K562 (cell line): ENCODE data around the gene MVD. TPM values are rescaled to one million over a fixed set of nuclear protein-coding genes. Genes with fewer than 3 reads are reported as not detected.

Source experiments
- ATAC-seq: fragments of 200-7000 bp; cut with Tn5 transposase; 3 replicates; pipeline ENCODE4 v1.9.1; 2020; ENCODE audit warnings: moderate library complexity
- BruUV-seq: library from RNA; stranded (reverse); fragments of 400-500 nt; replicated peaks from 2 replicates; lab custom pipeline; 2021; lab: Mats Ljungman, UMichigan
- CTCF ChIA-PET: fragments of 300-600 bp; formaldehyde crosslinking; extraction: SDS; loops from one replicate; lab custom pipeline; 2021; ENCODE audit warnings: low intra/inter-chr PET ratio; lab: Yijun Ruan, JAX
- POLR2A ChIA-PET: fragments of 300-600, 350-650 bp; sonication (Branson Sonifier 250); formaldehyde crosslinking; extraction: SDS; loops from one replicate; lab custom pipeline; 2021; ENCODE audit warnings: antibody characterized with exemption, inconsistent platforms; lab: Yijun Ruan, JAX
- DNase-seq, 4 experiments: peaks; one replicate each; pipeline versions ENCODE4 v3.0.0 to v3.0.0-alpha.2; 2011 to 2018; ENCODE audit warnings: low spot score in 3 of 4, mixed read lengths in 3 of 4; ENCODE audit errors: extremely low read depth in 1 of 4
- FAIRE-seq: peaks from 2 replicates; lab custom pipeline; 2011; peaks lifted over from hg19 to GRCh38; lab: Jason Lieb, UNC
- H2AFZ ChIP-seq: 2 replicates; pipeline ENCODE4 v1.6.0; 2011; ENCODE audit warnings: low read depth, low read length, control low read depth, inconsistent platforms
- H3K27ac ChIP-seq: fragments of 200-600 bp; 3 replicates; pipeline ENCODE4 v1.8.0; 2011; ENCODE audit warnings: low read depth, mild to moderate bottlenecking, control low read depth, inconsistent platforms, low read length, moderate library complexity, mixed read lengths; ENCODE audit errors: extremely low read depth
- H3K27me3 ChIP-seq, 2 experiments: fragments of 300-600 bp in 1 of 2; 2 replicates in 1 of 2; 3 replicates in 1 of 2; pipeline versions ENCODE4 v1.6.0 to v1.8.0; 2011; ENCODE audit warnings: inconsistent platforms in 2 of 2, low read length in 2 of 2, mild to moderate bottlenecking in 1 of 2, mixed read lengths in 1 of 2, moderate library complexity in 1 of 2; ENCODE audit not compliant: control insufficient read depth in 2 of 2, insufficient read depth in 2 of 2
- H3K36me3 ChIP-seq: fragments of 300-600 bp; 3 replicates; pipeline ENCODE4 v1.8.0; 2011; ENCODE audit warnings: mild to moderate bottlenecking, low read length, inconsistent platforms; ENCODE audit not compliant: control insufficient read depth, insufficient read depth
- H3K4me1 ChIP-seq, 2 experiments: fragments of 200-600 bp in 1 of 2; replicated peaks in 1 of 2; 2 replicates in 1 of 2; 3 replicates in 1 of 2; pipeline versions ENCODE4 v1.5.1 to v1.8.0; 2011; ENCODE audit warnings: inconsistent platforms in 2 of 2, low read length in 2 of 2, mild to moderate bottlenecking in 1 of 2, mixed read lengths in 1 of 2, moderate library complexity in 1 of 2; ENCODE audit not compliant: control insufficient read depth in 2 of 2, insufficient read depth in 2 of 2
- H3K4me2 ChIP-seq: 2 replicates; pipeline ENCODE4 v1.6.1; 2011; ENCODE audit warnings: low read length, control low read depth, inconsistent platforms, mixed read lengths; ENCODE audit not compliant: insufficient read depth
- H3K4me3 ChIP-seq: fragments of 200-600 bp; sonication (generic), shearing (Covaris generic); 2 replicates; pipeline ENCODE4 v1.5.1; 2016; ENCODE audit warnings: control low read depth, inconsistent platforms
- H3K79me2 ChIP-seq: fragments of 200-600 bp; 3 replicates; pipeline ENCODE4 v1.8.0; 2011; ENCODE audit warnings: low read length, inconsistent platforms; ENCODE audit not compliant: control insufficient read depth, insufficient read depth
- H3K9ac ChIP-seq, 2 experiments: 2 replicates each; pipeline versions ENCODE4 v1.6.0 to v1.6.1; 2011; ENCODE audit warnings: low read depth in 2 of 2, low read length in 2 of 2, control low read depth in 1 of 2, inconsistent platforms in 1 of 2, mild to moderate bottlenecking in 1 of 2, mixed read lengths in 1 of 2; ENCODE audit not compliant: insufficient read depth in 1 of 2
- H3K9me1 ChIP-seq: one replicate; pipeline ENCODE4 v1.6.0; 2011; ENCODE audit warnings: inconsistent platforms, mild to moderate bottlenecking, low read length, moderate library complexity; ENCODE audit not compliant: control insufficient read depth, insufficient read depth
- H3K9me3 ChIP-seq: replicated peaks from 2 replicates; pipeline ENCODE4 v1.5.1; 2011; ENCODE audit warnings: low read depth, low read length, inconsistent platforms; ENCODE audit not compliant: control insufficient read depth, insufficient read depth
- H4K20me1 ChIP-seq: replicated peaks from 2 replicates; pipeline ENCODE4 v1.6.1; 2011; ENCODE audit warnings: low read length, inconsistent platforms, mixed read lengths; ENCODE audit not compliant: control insufficient read depth, insufficient read depth
- POLR2G ChIP-seq: fragments of 200-400 bp; formaldehyde crosslinking; IDR thresholded peaks from 2 replicates; pipeline ENCODE4 v1.6.1; 2017; ENCODE audit warnings: low read depth, mild to moderate bottlenecking, antibody characterized with exemption, low read length, moderate library complexity
- SNRNP70 ChIP-seq: fragments of 200-400 bp; formaldehyde crosslinking; optimal IDR thresholded peaks from 2 replicates; pipeline ENCODE3; 2017; ENCODE audit warnings: low read depth, low read length
- ZNF224 ChIP-seq: sonication (generic); formaldehyde crosslinking; IDR thresholded peaks from 2 replicates; pipeline ENCODE4 v1.8.0; 2022; ENCODE audit warnings: mild to moderate bottlenecking, missing genetic modification reagents
- WGBS: fragments of 100-300 bp; shearing (Covaris generic); methylation state at CpG from one replicate; pipeline ENCODE4 v1.1.6; 2016; ENCODE audit warnings: low coverage, mixed read lengths; ENCODE audit not compliant: insufficient coverage; ENCODE audit errors: missing lambda C conversion rate; 5-methylcytosine and 5-hydroxymethylcytosine counted together
- in situ Hi-C: fragments of 300-500 bp; cut with MboI; formaldehyde crosslinking; loops from 4 replicates; pipeline ENCODE4 v1.15.0; 2018; ENCODE audit warnings: inconsistent platforms, mixed read lengths
- intact Hi-C: fragments of 100-400 bp; cut with micrococcal nuclease; formaldehyde crosslinking; loops from 2 replicates; pipeline ENCODE4 v1.14.2; 2022
- polyA plus RNA-seq, 8 experiments: library from polyadenylated mRNA; depleted of rRNA in 4 of 8; stranded (reverse) in 5 of 8; unstranded in 3 of 8; fragments of >200 nt; fragmentation: Nextera tagmentation in 2 of 8; fragmentation: Illumina TruSeq in 1 of 8; extraction: Ambion mirVana in 2 of 8; extraction: Trizol in 1 of 8; gene quantifications; 2 replicates each; pipeline versions ENCODE4 v1.2.1 to v1.2.3, GENCODE V29; 2011 to 2014; ENCODE audit warnings: inconsistent platforms in 1 of 8, missing spikeins in 1 of 8
- total RNA-seq, 7 experiments: library from RNA; depleted of rRNA in 6 of 7; stranded (reverse); fragments of >200 nt in 6 of 7; fragmentation: Illumina TruSeq in 2 of 7; extraction: Trizol in 2 of 7; gene quantifications; 2 replicates each; pipeline versions ENCODE4 v1.2.1 to v1.2.3, GENCODE V29; 2011 to 2021; ENCODE audit warnings: low replicate concordance in 1 of 7
- TF ChIP-seq, protein P1 (sequence below), 3 experiments: IDR thresholded peaks in 2 of 3; conservative IDR thresholded peaks in 1 of 3; 2 replicates each; pipeline ENCODE4 v1.5.1; 2011 to 2012; ENCODE audit warnings: low read length in 3 of 3, mild to moderate bottlenecking in 3 of 3, control low read depth in 2 of 3, improper control_type of control experiment in 1 of 3, inconsistent platforms in 1 of 3, low read depth in 1 of 3, mixed read lengths in 1 of 3, moderate library complexity in 1 of 3; ENCODE audit not compliant: insufficient read depth in 2 of 3
- TF ChIP-seq, protein P2 (sequence below), 3 experiments: fragments of 200-800 bp in 1 of 3; fragments of 250-450 bp in 1 of 3; fragments of 450-650 bp in 1 of 3; sonication (Bioruptor Pico) in 1 of 3; sonication (Bioruptor generic) in 1 of 3; formaldehyde crosslinking in 1 of 3; IDR thresholded peaks; 2 replicates each; pipeline versions ENCODE4 v1.6.1 to v1.8.0; 2016 to 2022; ENCODE audit warnings: mild to moderate bottlenecking in 2 of 3, missing genetic modification characterization in 2 of 3, missing compliant biosample characterization in 1 of 3, moderate library complexity in 1 of 3
- TF ChIP-seq, protein P3 (sequence below): fragments of 250-450 bp; sonication (Bioruptor Pico); IDR thresholded peaks from 2 replicates; pipeline ENCODE4 v1.8.0; 2022; ENCODE audit warnings: moderate library complexity, mild to moderate bottlenecking, inconsistent platforms
- TF ChIP-seq, protein P4 (sequence below): sonication (generic); formaldehyde crosslinking; IDR thresholded peaks from 2 replicates; pipeline ENCODE4 v1.8.0; 2022; ENCODE audit warnings: mild to moderate bottlenecking, low read depth, missing genetic modification reagents
- TF ChIP-seq, protein P5 (sequence below), 2 experiments: fragments of 450-650 bp; conservative IDR thresholded peaks; 2 replicates each; pipeline ENCODE4 v1.6.1; 2017; ENCODE audit warnings: mild to moderate bottlenecking in 2 of 2, moderate library complexity in 2 of 2

The MVD gene
- total and polyA plus RNA-seq, 9 of the 15 experiments (the other 6 are each of a cell fraction or from before 2014, with no cell fraction given), result 12.2 to 141 (median 45.3) TPM

DNA sequence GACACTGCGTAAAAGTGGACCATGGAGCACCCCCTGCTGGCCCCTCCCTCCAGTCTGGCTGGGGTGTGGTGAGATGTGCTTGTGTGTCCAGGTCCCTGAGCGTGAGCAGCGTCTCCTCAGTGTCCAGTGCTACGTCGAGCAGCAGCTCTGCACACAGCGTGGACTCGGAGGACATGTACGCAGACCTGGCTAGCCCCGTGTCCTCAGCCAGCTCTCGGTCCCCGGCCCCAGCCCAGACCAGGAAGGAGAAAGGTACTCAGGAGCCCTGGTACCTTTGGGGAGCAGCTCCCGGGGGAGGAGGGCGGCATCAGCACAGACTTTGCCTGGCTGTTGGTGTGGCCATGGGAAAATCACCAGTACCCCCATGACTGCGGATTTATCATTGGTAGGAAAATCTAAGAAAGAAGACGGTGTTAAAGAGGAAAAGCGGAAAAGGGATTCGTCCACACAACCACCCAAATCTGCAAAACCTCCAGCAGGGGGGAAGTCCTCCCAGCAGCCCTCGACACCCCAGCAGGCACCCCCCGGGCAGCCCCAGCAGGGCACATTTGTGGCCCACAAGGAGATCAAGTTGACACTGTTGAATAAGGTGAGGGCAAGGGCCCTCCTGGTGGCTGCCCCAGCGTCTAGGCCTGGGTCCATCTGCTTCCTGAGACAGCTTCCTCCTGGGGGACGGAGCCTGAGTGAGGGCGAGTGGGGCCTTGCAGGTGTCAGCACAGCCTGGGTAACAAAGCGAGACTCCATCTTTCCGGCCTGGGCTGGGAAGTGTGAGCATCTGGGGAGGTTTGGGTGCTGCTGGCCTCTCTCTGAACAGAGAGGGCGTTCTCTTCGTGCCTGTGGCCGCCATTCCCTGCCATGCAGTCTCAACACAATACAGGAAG lies 35.1 kb downstream of the MVD start:
- Histone ChIP-seq H3K27me3 (no peaks in the 10 kb centered on the region), H3K4me3 (no peak overlapping the region), H3K4me2 (peak overlapping the region; percentile 24; the same call in 1 of the 2 replicates), H3K27ac (peak overlapping the region; percentile 73), H3K9me1 (no peaks in the 10 kb centered on the region), H4K20me1 (0 out of 2 replicates have a peak, but pooled peaks cover 6% of the 10 kb centered on the region), H3K9ac (peak overlapping the region; percentile 38 to 65; a peak in 3 of 4 replicates), H3K36me3 (peaks cover 97% of the 10 kb centered on the region), H3K4me1 (peaks cover 10 to 50% of the 10 kb centered on the region in 2 experiments; a peak in 4 of 5 replicates), H2AFZ (peak overlapping the region; percentile 61; the same call in 1 of the 2 replicates), H3K9me3 (no peaks in the 10 kb centered on the region), H3K79me2 (no peaks in the 10 kb centered on the region)
- 96% methylated on average over 27 of the region's 27 CpGs for WGBS
- CTCF ChIA-PET, result interaction anchor here (0.5 kb wide), 1 partner anchor 123 kb away, joined by 3 read pairs; no protein-coding TSS in a partner anchor
- in situ Hi-C loops, result no loop called here
- intact Hi-C loops, result loop anchor here (5.0 kb wide), 1 partner anchor 60 kb away; the partner anchor contains the start of gene SNAI3
- no TSS peak for BruUV-seq
- ATAC-seq (no peak), DNase-seq (no peak), FAIRE-seq (no peak)
- POLR2A ChIA-PET, result interaction anchor here (0.5 to 2.3 kb wide), 2 partner anchors 11 to 1352 kb away, joined by 3 to 12 read pairs; partner anchors contain the start of gene IL17C
- TF ChIP-seq, protein P1, sequence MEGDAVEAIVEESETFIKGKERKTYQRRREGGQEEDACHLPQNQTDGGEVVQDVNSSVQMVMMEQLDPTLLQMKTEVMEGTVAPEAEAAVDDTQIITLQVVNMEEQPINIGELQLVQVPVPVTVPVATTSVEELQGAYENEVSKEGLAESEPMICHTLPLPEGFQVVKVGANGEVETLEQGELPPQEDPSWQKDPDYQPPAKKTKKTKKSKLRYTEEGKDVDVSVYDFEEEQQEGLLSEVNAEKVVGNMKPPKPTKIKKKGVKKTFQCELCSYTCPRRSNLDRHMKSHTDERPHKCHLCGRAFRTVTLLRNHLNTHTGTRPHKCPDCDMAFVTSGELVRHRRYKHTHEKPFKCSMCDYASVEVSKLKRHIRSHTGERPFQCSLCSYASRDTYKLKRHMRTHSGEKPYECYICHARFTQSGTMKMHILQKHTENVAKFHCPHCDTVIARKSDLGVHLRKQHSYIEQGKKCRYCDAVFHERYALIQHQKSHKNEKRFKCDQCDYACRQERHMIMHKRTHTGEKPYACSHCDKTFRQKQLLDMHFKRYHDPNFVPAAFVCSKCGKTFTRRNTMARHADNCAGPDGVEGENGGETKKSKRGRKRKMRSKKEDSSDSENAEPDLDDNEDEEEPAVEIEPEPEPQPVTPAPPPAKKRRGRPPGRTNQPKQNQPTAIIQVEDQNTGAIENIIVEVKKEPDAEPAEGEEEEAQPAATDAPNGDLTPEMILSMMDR (IDR thresholded peaks at IDR 0.05 in 2 of 3, conservative IDR thresholded peaks at IDR 0.05 in 1 of 3; ENCODE audit: insufficient read depth in 2 of 3, low read depth in 1 of 3, low read length in 3 of 3), result peak in 1 of 3 experiments; percentile 12; a peak in 1 of 6 replicates
- TF ChIP-seq, protein P2, sequence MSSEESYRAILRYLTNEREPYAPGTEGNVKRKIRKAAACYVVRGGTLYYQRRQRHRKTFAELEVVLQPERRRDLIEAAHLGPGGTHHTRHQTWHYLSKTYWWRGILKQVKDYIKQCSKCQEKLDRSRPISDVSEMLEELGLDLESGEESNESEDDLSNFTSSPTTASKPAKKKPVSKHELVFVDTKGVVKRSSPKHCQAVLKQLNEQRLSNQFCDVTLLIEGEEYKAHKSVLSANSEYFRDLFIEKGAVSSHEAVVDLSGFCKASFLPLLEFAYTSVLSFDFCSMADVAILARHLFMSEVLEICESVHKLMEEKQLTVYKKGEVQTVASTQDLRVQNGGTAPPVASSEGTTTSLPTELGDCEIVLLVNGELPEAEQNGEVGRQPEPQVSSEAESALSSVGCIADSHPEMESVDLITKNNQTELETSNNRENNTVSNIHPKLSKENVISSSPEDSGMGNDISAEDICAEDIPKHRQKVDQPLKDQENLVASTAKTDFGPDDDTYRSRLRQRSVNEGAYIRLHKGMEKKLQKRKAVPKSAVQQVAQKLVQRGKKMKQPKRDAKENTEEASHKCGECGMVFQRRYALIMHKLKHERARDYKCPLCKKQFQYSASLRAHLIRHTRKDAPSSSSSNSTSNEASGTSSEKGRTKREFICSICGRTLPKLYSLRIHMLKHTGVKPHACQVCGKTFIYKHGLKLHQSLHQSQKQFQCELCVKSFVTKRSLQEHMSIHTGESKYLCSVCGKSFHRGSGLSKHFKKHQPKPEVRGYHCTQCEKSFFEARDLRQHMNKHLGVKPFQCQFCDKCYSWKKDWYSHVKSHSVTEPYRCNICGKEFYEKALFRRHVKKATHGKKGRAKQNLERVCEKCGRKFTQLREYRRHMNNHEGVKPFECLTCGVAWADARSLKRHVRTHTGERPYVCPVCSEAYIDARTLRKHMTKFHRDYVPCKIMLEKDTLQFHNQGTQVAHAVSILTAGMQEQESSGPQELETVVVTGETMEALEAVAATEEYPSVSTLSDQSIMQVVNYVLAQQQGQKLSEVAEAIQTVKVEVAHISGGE (CRISPR knock-in tag; IDR thresholded peaks at IDR 0.05), result 0 out of 6 replicates have a peak, but pooled peaks of 1 of the 3 experiments have one; percentile 17
- TF ChIP-seq, protein P3, sequence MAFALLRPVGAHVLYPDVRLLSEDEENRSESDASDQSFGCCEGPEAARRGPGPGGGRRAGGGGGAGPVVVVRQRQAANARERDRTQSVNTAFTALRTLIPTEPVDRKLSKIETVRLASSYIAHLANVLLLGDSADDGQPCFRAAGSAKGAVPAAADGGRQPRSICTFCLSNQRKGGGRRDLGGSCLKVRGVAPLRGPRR, result no peak
- peak; percentile 41; the same call in 1 of the 2 replicates for TF ChIP-seq POLR2G
- TF ChIP-seq SNRNP70, result no peak
- TF ChIP-seq, protein P4, sequence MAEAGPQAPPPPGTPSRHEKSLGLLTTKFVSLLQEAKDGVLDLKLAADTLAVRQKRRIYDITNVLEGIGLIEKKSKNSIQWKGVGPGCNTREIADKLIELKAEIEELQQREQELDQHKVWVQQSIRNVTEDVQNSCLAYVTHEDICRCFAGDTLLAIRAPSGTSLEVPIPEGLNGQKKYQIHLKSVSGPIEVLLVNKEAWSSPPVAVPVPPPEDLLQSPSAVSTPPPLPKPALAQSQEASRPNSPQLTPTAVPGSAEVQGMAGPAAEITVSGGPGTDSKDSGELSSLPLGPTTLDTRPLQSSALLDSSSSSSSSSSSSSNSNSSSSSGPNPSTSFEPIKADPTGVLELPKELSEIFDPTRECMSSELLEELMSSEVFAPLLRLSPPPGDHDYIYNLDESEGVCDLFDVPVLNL (CRISPR knock-in tag), result no peak
- TF ChIP-seq ZNF224 (CRISPR knock-in tag), result no peak
- TF ChIP-seq, protein P5, sequence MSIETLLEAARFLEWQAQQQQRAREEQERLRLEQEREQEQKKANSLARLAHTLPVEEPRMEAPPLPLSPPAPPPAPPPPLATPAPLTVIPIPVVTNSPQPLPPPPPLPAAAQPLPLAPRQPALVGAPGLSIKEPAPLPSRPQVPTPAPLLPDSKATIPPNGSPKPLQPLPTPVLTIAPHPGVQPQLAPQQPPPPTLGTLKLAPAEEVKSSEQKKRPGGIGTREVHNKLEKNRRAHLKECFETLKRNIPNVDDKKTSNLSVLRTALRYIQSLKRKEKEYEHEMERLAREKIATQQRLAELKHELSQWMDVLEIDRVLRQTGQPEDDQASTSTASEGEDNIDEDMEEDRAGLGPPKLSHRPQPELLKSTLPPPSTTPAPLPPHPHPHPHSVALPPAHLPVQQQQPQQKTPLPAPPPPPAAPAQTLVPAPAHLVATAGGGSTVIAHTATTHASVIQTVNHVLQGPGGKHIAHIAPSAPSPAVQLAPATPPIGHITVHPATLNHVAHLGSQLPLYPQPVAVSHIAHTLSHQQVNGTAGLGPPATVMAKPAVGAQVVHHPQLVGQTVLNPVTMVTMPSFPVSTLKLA (conservative IDR thresholded peaks at IDR 0.05), result no peak
